GM18907 (cell line): ENCODE results near the gene CLK3.
A peak's percentile ranks its signal among the peaks of the same experiment; 100 is the strongest.
"Not testable (repeated sequence)": the region's sequence is repeated elsewhere in the genome, so short reads cannot be mapped to it uniquely, and the experiment has no call there.

ENCODE experiments used
- ATAC-seq: cut with Tn5 transposase; IDR thresholded peaks from one replicate; pipeline ENCODE4 v1.9.1; 2021; ENCODE audit warnings: mild to moderate bottlenecking, moderate library complexity; ENCODE audit not compliant: unreplicated experiment

The CLK3 gene

GRCh38 chr15:74620636-74621545 lies 5.3 kb downstream of the CLK3 start:
- ATAC-seq, result peak; percentile 45

DNA sequence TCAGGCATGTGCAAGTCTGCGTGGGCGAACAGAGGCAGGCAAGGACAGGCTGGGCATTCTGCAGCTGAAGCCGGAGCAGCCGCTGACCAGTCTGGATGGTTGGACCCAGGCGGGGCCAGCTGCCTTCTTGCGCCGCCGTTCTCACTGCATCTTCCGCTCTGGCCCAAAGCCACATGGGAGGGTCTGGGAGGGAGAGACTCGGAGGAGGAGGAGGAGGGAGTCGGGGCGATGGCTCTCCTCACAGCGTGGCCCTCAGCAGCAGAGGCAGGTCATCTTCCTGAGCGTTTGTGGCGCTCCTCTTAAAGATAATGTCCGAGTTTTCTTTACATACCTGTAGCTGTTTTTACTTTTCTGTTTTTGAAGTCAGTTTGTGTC lies 5.9 kb downstream of the CLK3 start:
- ATAC-seq, result no peak

GRCh38 chr15:74621936-74622335 lies 6.3 kb downstream of the CLK3 start:
- ATAC-seq, result no peak

DNA sequence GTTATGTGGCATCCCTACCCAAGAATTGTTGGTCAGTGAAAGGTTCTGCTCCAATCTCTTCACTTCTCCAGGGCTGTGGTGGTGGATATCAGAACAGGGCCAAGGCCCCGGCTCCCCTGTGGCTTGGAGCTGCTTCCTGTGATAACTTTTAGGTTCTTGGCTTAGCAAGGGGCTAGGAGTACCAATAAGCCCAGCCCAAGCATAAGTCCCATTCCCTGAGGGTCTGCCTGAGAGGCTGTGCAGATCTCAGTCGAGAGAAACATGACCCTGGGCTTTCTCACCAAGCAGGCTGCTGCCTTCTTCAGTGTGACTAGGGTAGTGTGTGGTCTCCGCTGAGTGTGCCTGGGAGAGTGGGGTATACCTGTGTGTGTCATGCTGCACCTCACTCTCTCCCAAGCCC lies 7.1 kb downstream of the CLK3 start:
- ATAC-seq, result no peak

GRCh38 chr15:74624020-74624602 lies 8.5 kb downstream of the CLK3 start:
- ATAC-seq, result no peak

- ATAC-seq, result no peak
These were observed 10.1 kb downstream of the CLK3 start for GRCh38 chr15:74625693-74626092.

DNA sequence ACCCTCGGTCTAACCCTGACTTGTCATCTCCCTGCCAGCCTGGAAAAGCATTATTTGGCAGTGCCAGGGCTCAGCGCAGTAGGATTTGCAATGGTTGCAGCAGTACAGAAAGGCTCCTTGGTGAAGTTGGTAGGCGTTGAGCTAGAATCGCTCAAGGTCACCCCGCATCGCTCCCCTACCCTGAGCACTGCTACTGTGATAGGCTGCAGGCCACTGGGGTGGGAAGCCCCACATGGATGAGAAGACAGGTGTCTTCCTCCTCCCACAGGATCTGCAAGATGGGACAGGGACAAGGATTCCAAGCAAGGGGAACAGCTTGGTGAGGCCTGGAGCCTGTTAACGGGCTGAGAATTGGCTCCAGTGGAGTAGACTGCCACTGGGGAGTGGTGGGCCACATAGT lies 10.7 kb downstream of the CLK3 start:
- ATAC-seq, result no peak

DNA sequence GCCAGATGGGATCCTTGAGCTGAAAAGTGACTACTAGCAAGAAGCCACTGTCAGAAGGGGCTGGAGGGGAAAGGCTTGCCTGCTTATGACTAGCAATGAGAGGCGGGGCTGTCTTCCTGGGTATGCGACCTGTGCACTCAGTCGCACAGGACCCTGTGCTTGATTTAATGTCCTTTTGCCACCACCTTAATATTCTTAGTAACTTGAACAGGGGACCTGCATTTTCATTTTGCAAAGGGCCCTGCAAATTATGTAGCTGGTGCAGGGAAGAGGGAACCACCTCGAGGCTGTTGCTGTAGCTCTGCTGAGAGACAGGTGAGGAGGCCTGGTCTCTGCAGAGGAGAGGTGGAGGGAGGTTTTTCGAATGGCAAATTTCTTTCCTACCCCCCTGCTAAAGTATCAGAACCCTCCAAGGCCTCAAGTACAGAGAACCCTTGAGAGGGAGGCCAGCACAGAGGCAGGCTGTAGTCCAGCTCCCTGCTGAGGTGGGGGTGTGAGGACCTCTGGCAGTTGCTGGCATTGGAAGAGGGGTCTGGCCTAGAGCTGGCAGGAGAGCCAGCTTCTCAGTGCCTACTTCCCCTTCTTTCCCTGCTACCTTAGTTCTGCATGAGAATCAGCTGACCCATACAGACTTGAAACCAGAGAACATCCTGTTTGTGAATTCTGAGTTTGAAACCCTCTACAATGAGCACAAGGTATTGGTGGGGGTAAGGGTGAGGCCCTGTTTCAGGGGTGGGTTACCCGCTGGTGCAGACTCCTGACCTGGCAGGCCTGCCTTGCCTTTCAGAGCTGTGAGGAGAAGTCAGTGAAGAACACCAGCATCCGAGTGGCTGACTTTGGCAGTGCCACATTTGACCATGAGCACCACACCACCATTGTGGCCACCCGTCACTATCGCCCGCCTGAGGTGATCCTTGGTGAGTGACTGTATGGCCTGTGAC lies 11.4 kb downstream of the CLK3 start:
- no peak for ATAC-seq

- no peak for ATAC-seq
These were observed 12.1 kb downstream of the CLK3 start for GRCh38 chr15:74627766-74628165.

DNA sequence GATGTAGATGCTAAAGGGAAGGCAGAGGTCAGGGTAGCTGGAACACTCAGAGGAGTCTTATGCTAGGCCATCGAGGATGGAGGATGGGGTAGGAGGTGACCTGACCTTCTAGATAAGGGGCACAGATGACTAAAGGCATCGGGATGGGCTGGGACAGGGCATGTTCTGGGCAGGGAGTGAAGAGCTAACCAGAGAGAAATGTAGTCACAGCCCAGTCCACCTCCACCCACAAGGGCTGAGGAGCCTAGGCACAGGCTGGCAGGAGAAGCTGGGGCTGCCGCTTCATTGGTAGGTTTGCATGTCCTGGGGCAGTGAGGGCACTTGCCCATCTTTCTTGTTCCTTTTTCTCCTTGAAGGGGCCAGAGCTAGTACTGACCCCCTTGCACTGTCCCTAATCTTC lies 12.6 kb downstream of the CLK3 start:
- no peak for ATAC-seq

DNA sequence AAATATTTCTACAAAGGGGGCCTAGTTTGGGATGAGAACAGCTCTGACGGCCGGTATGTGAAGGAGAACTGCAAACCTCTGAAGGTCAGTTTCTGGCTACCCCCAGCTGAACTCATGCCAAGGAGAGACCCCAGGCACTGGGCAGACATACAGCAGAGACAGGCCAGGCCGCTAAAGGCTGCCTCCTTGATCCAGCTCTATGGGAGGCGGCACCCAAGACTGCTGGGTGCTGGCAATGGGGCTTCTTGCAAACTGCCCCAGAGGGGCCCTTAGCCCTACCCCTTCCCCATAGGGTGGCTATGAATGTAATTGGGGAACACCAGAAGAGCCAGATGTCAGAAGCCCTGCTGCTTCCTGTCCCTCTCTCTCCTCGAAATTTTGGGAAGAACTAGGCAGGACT lies 13.3 kb downstream of the CLK3 start:
- ATAC-seq, result no peak

DNA sequence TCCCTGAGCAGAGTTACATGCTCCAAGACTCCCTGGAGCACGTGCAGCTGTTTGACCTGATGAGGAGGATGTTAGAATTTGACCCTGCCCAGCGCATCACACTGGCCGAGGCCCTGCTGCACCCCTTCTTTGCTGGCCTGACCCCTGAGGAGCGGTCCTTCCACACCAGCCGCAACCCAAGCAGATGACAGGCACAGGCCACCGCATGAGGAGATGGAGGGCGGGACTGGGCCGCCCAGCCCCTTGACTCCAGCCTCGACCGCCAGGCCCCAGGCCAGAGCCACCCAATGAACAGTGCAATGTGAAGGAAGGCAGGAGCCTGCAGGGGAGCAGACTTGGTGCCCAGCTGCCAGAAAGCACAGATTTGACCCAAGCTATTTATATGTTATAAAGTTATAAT lies 14.1 kb downstream of the CLK3 start:
- ATAC-seq, result not testable (repeated sequence)

- no peak for ATAC-seq
These were observed 14.8 kb downstream of the CLK3 start for GRCh38 chr15:74630284-74631086.

GRCh38 chr15:74631087-74631385 lies 15.4 kb downstream of the CLK3 start:
- ATAC-seq, result no peak

DNA sequence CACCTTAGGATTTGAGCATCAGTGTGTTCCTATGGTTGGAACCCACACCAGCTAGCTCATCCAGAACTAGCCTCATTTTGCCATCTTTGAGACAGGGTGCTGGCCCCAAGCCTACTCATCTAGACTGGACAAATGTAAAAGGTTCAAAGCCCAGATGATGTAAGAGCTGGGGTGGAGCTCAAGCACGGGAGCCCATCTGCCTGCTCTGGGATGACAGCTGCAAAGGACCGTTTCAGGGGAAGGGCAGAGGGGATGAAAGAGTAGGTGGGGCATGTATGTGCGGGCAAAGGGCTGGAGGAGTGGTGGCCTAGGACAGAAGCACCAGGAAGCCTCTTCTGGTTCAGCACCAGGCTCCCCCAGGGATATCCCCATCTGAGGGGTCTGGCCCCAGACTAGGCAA lies 15.8 kb downstream of the CLK3 start:
- no peak for ATAC-seq

- no peak for ATAC-seq
These were observed 16.4 kb downstream of the CLK3 start for GRCh38 chr15:74631935-74632560.

- ATAC-seq, result no peak
These were observed 17.0 kb downstream of the CLK3 start for GRCh38 chr15:74632601-74633000.

DNA sequence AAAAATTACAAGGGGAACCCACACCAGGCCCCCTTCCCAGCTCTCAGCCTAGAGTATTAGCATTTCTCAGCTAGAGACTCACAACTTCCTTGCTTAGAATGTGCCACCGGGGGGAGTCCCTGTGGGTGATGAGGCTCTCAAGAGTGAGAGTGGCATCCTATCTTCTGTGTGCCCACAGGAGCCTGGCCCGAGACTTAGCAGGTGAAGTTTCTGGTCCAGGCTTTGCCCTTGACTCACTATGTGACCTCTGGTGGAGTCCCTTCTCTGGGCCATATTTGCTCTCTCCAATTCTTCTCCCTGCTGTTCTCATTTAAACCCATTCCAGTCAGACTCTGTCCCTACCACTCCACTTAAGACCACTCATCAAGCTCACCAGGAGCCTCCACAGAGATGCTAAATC lies 18.1 kb downstream of the CLK3 start:
- ATAC-seq, result no peak

GRCh38 chr15:74635228-74635627 lies 19.6 kb downstream of the CLK3 start:
- ATAC-seq, result no peak

DNA sequence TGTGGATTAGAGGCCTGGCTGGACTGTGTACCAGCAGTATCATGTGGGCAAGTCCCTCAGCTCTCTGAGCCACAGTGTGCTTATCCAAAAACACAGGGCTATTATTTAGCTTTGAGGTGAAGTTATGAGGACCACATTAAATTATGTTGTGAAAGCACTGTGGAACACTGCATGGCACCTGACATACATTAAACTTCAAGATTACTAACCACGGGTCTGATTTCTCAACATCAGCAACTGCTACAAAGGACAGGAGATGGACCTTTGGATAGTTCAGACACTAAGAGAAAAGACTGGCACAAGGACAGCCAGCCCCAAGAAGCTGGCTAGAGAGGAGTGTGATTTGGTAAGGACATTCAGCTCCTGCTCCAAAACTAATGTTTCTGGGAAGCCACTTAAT lies 21.3 kb downstream of the CLK3 start:
- no peak for ATAC-seq
